ENCODE data around the gene LPP.

DNA sequence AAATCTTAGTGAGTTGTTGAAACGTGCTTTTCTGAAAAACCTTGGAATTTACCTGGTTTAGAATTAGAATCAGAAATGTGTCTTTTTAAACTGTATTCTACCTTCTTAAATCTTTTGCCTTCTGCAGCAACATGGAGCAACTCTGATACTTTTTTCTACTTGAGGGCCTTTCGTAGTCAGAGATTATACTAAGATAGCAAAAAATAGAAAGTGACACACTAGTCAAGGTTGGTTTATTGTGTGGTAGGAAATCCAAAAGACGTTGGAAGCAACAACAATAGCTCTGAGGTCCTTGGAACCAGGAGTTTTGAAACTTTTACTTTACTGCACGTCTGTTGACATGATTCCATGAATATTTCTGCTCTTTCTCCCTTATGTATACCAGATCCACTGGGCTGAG lies 294.9 kb downstream of the LPP start:
- TF ChIP-seq POLR2A (IDR thresholded peaks at IDR 0.05; ENCODE audit: low read length) (no peak), GATA1 (IDR thresholded peaks at IDR 0.05; ENCODE audit: low read depth, low read length) (no peak)
